Mesenchymal stem cell (in vitro differentiated cells and primary cell): ENCODE measurements around the gene CASS4.
A peak's percentile ranks its signal among the peaks of the same experiment; 100 is the strongest.

Experiments
- DNase-seq: peaks from one replicate; pipeline ENCODE4 v3.0.0-alpha.2; 2013
- H2AFZ ChIP-seq: one replicate; pipeline ENCODE4 v1.6.1; 2013; ENCODE audit warnings: low read depth, mild to moderate bottlenecking, control low read depth, inconsistent platforms, low read length, moderate library complexity
- H2AK5ac ChIP-seq: 2 replicates; pipeline ENCODE4 v1.6.1; 2013; ENCODE audit warnings: low read length, moderate library complexity, mild to moderate bottlenecking, inconsistent platforms; ENCODE audit not compliant: severe bottlenecking
- H2BK120ac ChIP-seq: one replicate; pipeline ENCODE4 v1.6.1; 2013; ENCODE audit warnings: low read depth, mild to moderate bottlenecking, inconsistent platforms, low read length, moderate library complexity
- H2BK12ac ChIP-seq, 2 experiments: one replicate each; pipeline ENCODE4 v1.6.1; 2013; ENCODE audit warnings: inconsistent platforms in 2 of 2, low read length in 2 of 2, mild to moderate bottlenecking in 2 of 2, moderate library complexity in 2 of 2, control low read depth in 1 of 2
- H2BK15ac ChIP-seq: one replicate; pipeline ENCODE4 v1.6.1; 2013; ENCODE audit warnings: mild to moderate bottlenecking, low read depth, inconsistent platforms; ENCODE audit not compliant: poor library complexity, severe bottlenecking
- H2BK5ac ChIP-seq: 2 replicates; pipeline ENCODE4 v1.6.1; 2013; ENCODE audit warnings: low read depth, mild to moderate bottlenecking, low read length, control low read depth, inconsistent platforms; ENCODE audit not compliant: poor library complexity, severe bottlenecking
- H3K14ac ChIP-seq, 2 experiments: one replicate each; pipeline ENCODE4 v1.6.1; 2013; ENCODE audit warnings: inconsistent platforms in 2 of 2, low read length in 2 of 2, control low read depth in 1 of 2, mild to moderate bottlenecking in 1 of 2, moderate library complexity in 1 of 2
- H3K18ac ChIP-seq, 2 experiments: one replicate each; pipeline ENCODE4 v1.6.1; 2013; ENCODE audit warnings: inconsistent platforms in 2 of 2, low read length in 2 of 2, control low read depth in 1 of 2, low read depth in 1 of 2, mild to moderate bottlenecking in 1 of 2
- H3K23ac ChIP-seq, 2 experiments: one replicate each; pipeline ENCODE4 v1.6.1; 2013; ENCODE audit warnings: inconsistent platforms in 2 of 2, low read length in 2 of 2, mild to moderate bottlenecking in 2 of 2, moderate library complexity in 2 of 2, control low read depth in 1 of 2
- H3K27ac ChIP-seq: 2 replicates; pipeline ENCODE4 v1.5.1; 2013; ENCODE audit warnings: mild to moderate bottlenecking, moderate library complexity, low read length, control low read depth, inconsistent platforms; ENCODE audit not compliant: poor library complexity, severe bottlenecking
- H3K27me3 ChIP-seq, 2 experiments: 2 replicates each; pipeline versions ENCODE4 v1.6.1 to v1.7.0; 2013; ENCODE audit warnings: low read length in 2 of 2, mild to moderate bottlenecking in 2 of 2, moderate library complexity in 2 of 2, control low read depth in 1 of 2, inconsistent platforms in 1 of 2; ENCODE audit not compliant: control insufficient read depth in 1 of 2, insufficient read depth in 1 of 2
- H3K36me3 ChIP-seq, 2 experiments: 2 replicates each; pipeline versions ENCODE4 v1.6.1 to v1.7.0; 2013; ENCODE audit warnings: low read length in 2 of 2, control low read depth in 1 of 2, inconsistent platforms in 1 of 2, low read depth in 1 of 2, mild to moderate bottlenecking in 1 of 2; ENCODE audit not compliant: insufficient read depth in 2 of 2, control insufficient read depth in 1 of 2
- H3K4ac ChIP-seq, 2 experiments: one replicate each; pipeline ENCODE4 v1.6.1; 2013; ENCODE audit warnings: inconsistent platforms in 2 of 2, low read length in 2 of 2, mild to moderate bottlenecking in 2 of 2, moderate library complexity in 2 of 2, control low read depth in 1 of 2, low read depth in 1 of 2
- H3K4me1 ChIP-seq: 2 replicates; pipeline ENCODE4 v1.6.1; 2013; ENCODE audit warnings: low read depth, low read length, control low read depth; ENCODE audit not compliant: control insufficient read depth, insufficient read depth
- H3K4me2 ChIP-seq: 2 replicates; pipeline ENCODE4 v1.6.1; 2013; ENCODE audit warnings: low read length, mild to moderate bottlenecking, inconsistent platforms; ENCODE audit not compliant: poor library complexity, severe bottlenecking
- H3K4me3 ChIP-seq, 2 experiments: 2 replicates each; pipeline versions ENCODE4 v1.5.1 to v1.7.0; 2013; ENCODE audit warnings: low read length in 2 of 2, mild to moderate bottlenecking in 2 of 2, control low read depth in 1 of 2, low read depth in 1 of 2; ENCODE audit not compliant: insufficient read depth in 1 of 2
- H3K79me1 ChIP-seq: replicated peaks from 2 replicates; pipeline ENCODE4 v1.6.1; 2013; ENCODE audit warnings: mild to moderate bottlenecking, control low read depth, low read length, inconsistent platforms; ENCODE audit not compliant: poor library complexity, severe bottlenecking
- H3K9ac ChIP-seq: 2 replicates; pipeline ENCODE4 v1.7.0; 2013; ENCODE audit warnings: mild to moderate bottlenecking, low read length, moderate library complexity
- H3K9me3 ChIP-seq: 2 replicates; pipeline ENCODE4 v1.7.0; 2013; ENCODE audit warnings: mild to moderate bottlenecking, low read length; ENCODE audit not compliant: control insufficient read depth
- H4K8ac ChIP-seq: one replicate; pipeline ENCODE4 v1.6.1; 2013; ENCODE audit warnings: inconsistent platforms, mild to moderate bottlenecking, low read length, moderate library complexity
- H4K91ac ChIP-seq: one replicate; pipeline ENCODE4 v1.6.1; 2013; ENCODE audit warnings: mild to moderate bottlenecking, low read length, inconsistent platforms
- WGBS: methylation state at CpG from one replicate; pipeline ENCODE4 v1.1.7; 2013; ENCODE audit warnings: mixed read lengths; 5-methylcytosine and 5-hydroxymethylcytosine counted together

The CASS4 gene

DNA sequence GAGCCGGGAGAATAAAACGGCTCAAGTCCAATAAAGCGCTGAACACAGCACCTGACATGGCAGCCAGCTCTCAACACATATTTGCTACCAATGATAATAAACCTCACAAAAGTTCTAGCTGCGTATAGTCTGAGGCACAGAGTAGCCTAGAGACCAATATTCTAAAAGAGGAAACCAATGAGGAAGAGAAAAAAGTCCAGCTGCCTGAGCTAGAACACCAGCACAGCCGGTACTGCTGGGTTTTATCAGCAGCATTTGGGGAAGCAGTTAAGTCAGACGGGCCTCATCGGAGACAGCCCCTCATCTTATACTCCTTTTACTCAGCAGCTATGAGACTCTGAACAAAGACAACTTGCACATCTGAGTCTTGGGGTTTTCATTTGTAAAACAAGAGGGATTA, 53.9 kb downstream of the CASS4 start:
- no peak overlapping the region for H2BK5ac ChIP-seq
- H2AK5ac ChIP-seq: no peak overlapping the region
- H3K36me3 ChIP-seq: peaks cover 0 to 8% of the 10 kb centered on the region in 2 experiments
- H3K4me2 ChIP-seq: no peak overlapping the region
- H3K27ac ChIP-seq: no peak overlapping the region
- H3K9ac ChIP-seq: no peak overlapping the region
- peaks cover 2% of the 10 kb centered on the region for H3K79me1 ChIP-seq
- H3K23ac ChIP-seq: no peak overlapping the region
- H2BK12ac ChIP-seq: no peak overlapping the region
- H3K4me1 ChIP-seq: no peaks in the 10 kb centered on the region
- H3K4me3 ChIP-seq: no peak overlapping the region
- H2BK120ac ChIP-seq: no peak overlapping the region
- DNase-seq: no peak
- no peak overlapping the region for H2BK15ac ChIP-seq
- no peaks in the 10 kb centered on the region for H3K9me3 ChIP-seq
- H3K18ac ChIP-seq: no peak overlapping the region
- no peak overlapping the region for H2AFZ ChIP-seq
- no peak overlapping the region for H4K91ac ChIP-seq
- H3K27me3 ChIP-seq: no peaks in the 10 kb centered on the region
- H4K8ac ChIP-seq: no peak overlapping the region
- no peak overlapping the region for H3K4ac ChIP-seq
- H3K14ac ChIP-seq: no peak overlapping the region
- WGBS: 85% methylated on average over 7 of the region's 7 CpGs

DNA sequence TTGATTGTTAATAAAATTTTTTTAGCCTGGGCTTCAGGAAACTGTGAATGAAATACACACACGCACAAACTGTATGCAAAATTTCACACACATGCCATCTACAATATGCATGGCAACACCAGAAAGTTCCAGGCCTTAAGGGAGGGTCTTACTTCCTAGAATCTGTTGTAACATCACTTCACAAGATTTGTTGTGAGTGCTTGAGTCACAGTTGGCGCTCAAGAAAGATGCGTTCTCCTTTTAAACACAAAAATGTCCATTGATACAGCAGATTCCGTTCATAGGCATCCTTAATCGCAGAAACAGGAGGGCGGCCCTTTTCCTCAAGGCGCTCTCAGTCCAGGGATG, 55.9 kb downstream of the CASS4 start:
- Histone ChIP-seq H3K9ac (peak overlapping the region; percentile 97), H3K79me1 (peaks cover 9% of the 10 kb centered on the region), H3K27me3 (no peaks in the 10 kb centered on the region), H3K14ac (no peak overlapping the region), H3K23ac (no peak overlapping the region), H2BK5ac (no peak overlapping the region), H3K27ac (no peak overlapping the region), H2BK12ac (peak overlapping the region in 1 of 2 experiments; percentile 17), H2AFZ (peak overlapping the region; percentile 49), H2BK15ac (no peak overlapping the region), H3K36me3 (peaks cover 3 to 10% of the 10 kb centered on the region in 2 experiments), H3K4me2 (peak overlapping the region; percentile 38), H3K18ac (peak overlapping the region; percentile 52 to 79), H2AK5ac (no peak overlapping the region), H4K8ac (no peak overlapping the region), H3K4ac (no peak overlapping the region), H3K4me1 (no peaks in the 10 kb centered on the region), H3K9me3 (no peaks in the 10 kb centered on the region), H4K91ac (no peak overlapping the region), H3K4me3 (peak overlapping the region; percentile 73 to 91), H2BK120ac (no peak overlapping the region)
- 2% methylated on average over 6 of the region's 7 CpGs for WGBS
- DNase-seq: no peak

DNA sequence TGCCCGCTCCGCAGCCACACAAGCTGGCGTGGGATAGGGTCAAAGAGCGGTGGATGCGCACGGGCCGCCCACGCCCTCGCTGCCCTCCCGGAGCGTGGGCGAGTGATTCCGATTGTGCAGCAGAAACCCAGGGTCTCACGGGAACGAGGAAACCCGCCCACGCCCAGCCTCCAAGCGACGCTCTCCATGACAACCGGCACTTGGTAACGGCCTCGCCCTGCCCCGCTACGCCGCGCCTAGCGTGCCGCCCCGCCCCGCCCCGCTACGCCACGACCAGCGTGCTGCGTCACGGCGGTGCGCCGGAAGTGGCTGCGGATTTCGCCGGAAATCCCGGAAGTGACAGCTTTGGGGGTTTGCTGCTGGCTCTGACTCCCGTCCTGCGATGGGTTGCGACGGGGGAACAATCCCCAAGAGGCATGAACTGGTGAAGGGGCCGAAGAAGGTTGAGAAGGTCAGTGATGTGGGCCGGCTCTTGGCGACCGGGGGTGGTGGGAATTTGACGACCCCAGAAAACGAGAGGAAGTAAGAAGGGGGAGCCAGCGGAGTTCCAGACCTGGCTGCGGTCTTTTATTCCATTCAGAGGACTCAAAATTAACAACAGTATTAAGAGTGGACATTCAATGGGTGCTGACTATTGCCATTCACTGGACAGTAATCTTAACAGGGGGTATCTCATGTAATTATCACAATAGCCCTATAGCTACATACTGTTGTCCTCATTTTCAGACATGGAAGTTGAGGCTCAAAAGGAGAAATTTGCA, 56.4 kb downstream of the CASS4 start, which contains the start of gene RTF2:
Gene RTF2, plus strand, starts transcription at position 312 of the 761 bp plus-strand sequence. Its CDS starts 71 bp downstream, at position 383.
- peaks cover 11% of the 10 kb centered on the region for H3K79me1 ChIP-seq
- H3K4ac ChIP-seq: peak within 1 kb of the TSS in 1 of 2 experiments; percentile 24
- H4K8ac ChIP-seq: peak within 1 kb of the TSS; percentile 85
- H2AK5ac ChIP-seq: no peak within 1 kb of the TSS
- peak within 1 kb of the TSS; percentile 97 for H3K9ac ChIP-seq
- no peak within 1 kb of the TSS for H4K91ac ChIP-seq
- H3K9me3 ChIP-seq: no peaks in the 10 kb centered on the region
- H3K4me2 ChIP-seq: peak within 1 kb of the TSS; percentile 72
- peaks cover 5 to 15% of the 10 kb centered on the region in 2 experiments for H3K36me3 ChIP-seq
- H2BK15ac ChIP-seq: no peak within 1 kb of the TSS
- peak within 1 kb of the TSS; percentile 73 to 91 for H3K4me3 ChIP-seq
- H2AFZ ChIP-seq: peak within 1 kb of the TSS; percentile 49
- H2BK5ac ChIP-seq: no peak within 1 kb of the TSS
- H3K27ac ChIP-seq: peak within 1 kb of the TSS; percentile 26
- H3K18ac ChIP-seq: peak within 1 kb of the TSS; percentile 52 to 79
- under 1% methylated on average over 53 of the region's 55 CpGs for WGBS
- H3K14ac ChIP-seq: no peak within 1 kb of the TSS
- no peaks in the 10 kb centered on the region for H3K27me3 ChIP-seq
- peak within 1 kb of the TSS in 1 of 2 experiments; percentile 17 for H2BK12ac ChIP-seq
- H2BK120ac ChIP-seq: no peak within 1 kb of the TSS
- H3K23ac ChIP-seq: no peak within 1 kb of the TSS
- DNase-seq: peak; percentile 94
- no peaks in the 10 kb centered on the region for H3K4me1 ChIP-seq

DNA sequence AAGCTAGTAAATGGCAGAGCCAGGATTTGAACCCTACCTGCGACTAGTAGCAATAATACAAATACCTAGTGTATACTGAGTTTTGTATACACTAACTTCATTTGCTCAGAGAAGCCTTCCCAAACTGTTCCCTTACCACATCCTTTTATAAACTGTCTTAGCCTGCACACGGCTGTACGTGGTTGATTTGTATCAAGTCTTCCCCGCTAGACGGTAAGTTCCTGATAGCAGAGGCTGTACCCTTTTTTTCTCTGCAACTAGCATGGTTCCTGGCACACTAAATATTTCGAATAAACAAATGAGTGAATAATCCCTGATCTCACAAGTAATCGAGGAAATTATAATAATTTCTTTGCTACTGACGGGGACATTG, 57.0 kb downstream of the CASS4 start:
- 45% methylated on average over 7 of the region's 8 CpGs for WGBS
- H2AK5ac ChIP-seq: no peak overlapping the region
- DNase-seq: peak; percentile 9

More for the DNA sequence above, 57.0 kb downstream of the CASS4 start:
- peak overlapping the region; percentile 72 for H3K4me2 ChIP-seq
- H2BK5ac ChIP-seq: no peak overlapping the region
- H3K9ac ChIP-seq: peak overlapping the region; percentile 97
- no peak overlapping the region for H2BK120ac ChIP-seq
- H3K9me3 ChIP-seq: no peaks in the 10 kb centered on the region
- H4K91ac ChIP-seq: no peak overlapping the region
- H3K4ac ChIP-seq: no peak overlapping the region
- H2BK12ac ChIP-seq: no peak overlapping the region
- no peak overlapping the region for H4K8ac ChIP-seq
- no peak overlapping the region for H2BK15ac ChIP-seq
- no peaks in the 10 kb centered on the region for H3K4me1 ChIP-seq
- peak overlapping the region; percentile 73 to 91 for H3K4me3 ChIP-seq
- no peak overlapping the region for H3K18ac ChIP-seq
- H3K27ac ChIP-seq: no peak overlapping the region
- H3K27me3 ChIP-seq: no peaks in the 10 kb centered on the region
- no peak overlapping the region for H2AFZ ChIP-seq
- no peak overlapping the region for H3K23ac ChIP-seq
- peaks cover 14% of the 10 kb centered on the region for H3K79me1 ChIP-seq
- no peak overlapping the region for H3K14ac ChIP-seq
- peaks cover 9 to 21% of the 10 kb centered on the region in 2 experiments for H3K36me3 ChIP-seq
